ENCODE data around the gene HIRIP3. TPM values are rescaled to one million over a fixed set of nuclear protein-coding genes. Genes with fewer than 3 reads are reported as not detected.
A peak's percentile ranks its signal among the peaks of the same experiment; 100 is the strongest.

HIRIP3 gene
- total RNA-seq, 1 experiment from 2014 or later = 21.6 TPM

- peak; percentile 100 for DNase-seq (ENCODE audit: low read depth)
- in situ Hi-C loops (cut with HindIII; ENCODE audit: low pct_unique_long_range_greater_than_20kb, low sequenced_read_pairs) = no loop called here
Observed at GRCh38 chr16:29943846-29944799, 51.3 kb downstream of the HIRIP3 start.

Other genes starting within 250 kb of the HIRIP3 start
- gene C16orf54, start 249.6 kb downstream of the HIRIP3 start, total RNA-seq (2014; rRNA removed; shearing (Covaris generic); ENCODE audit: low replicate concordance) = not detected in 2 replicates
- gene ZG16, start 217.4 kb downstream of the HIRIP3 start, total RNA-seq (2014; rRNA removed; shearing (Covaris generic); ENCODE audit: low replicate concordance) = not detected in 2 replicates
- gene KIF22, start 204.9 kb downstream of the HIRIP3 start, total RNA-seq (2014; rRNA removed; shearing (Covaris generic); ENCODE audit: low replicate concordance) = 168 and 188 TPM in 2 replicates
- gene MAZ, start 189.1 kb downstream of the HIRIP3 start, total RNA-seq (2014; rRNA removed; shearing (Covaris generic); ENCODE audit: low replicate concordance) = 339 and 403 TPM in 2 replicates
- not detected in 2 replicates for gene PRRT2, start 183.4 kb downstream of the HIRIP3 start, total RNA-seq (2014; rRNA removed; shearing (Covaris generic); ENCODE audit: low replicate concordance)
- 117 and 122 TPM in 2 replicates for gene PAGR1, start 179.5 kb downstream of the HIRIP3 start, total RNA-seq (2014; rRNA removed; shearing (Covaris generic); ENCODE audit: low replicate concordance)
- gene MVP, start 175.2 kb downstream of the HIRIP3 start, total RNA-seq (2014; rRNA removed; shearing (Covaris generic); ENCODE audit: low replicate concordance) = 282 and 291 TPM in 2 replicates
- 92.6 and 130 TPM in 2 replicates for gene CDIPT, start 132.4 kb downstream of the HIRIP3 start, total RNA-seq (2014; rRNA removed; shearing (Covaris generic); ENCODE audit: low replicate concordance)
- gene SEZ6L2, start 96.1 kb downstream of the HIRIP3 start, total RNA-seq (2014; rRNA removed; shearing (Covaris generic); ENCODE audit: low replicate concordance) = 50.1 and 68.9 TPM in 2 replicates
- 53.6 and 71.5 TPM in 2 replicates for gene ASPHD1, start 95.1 kb downstream of the HIRIP3 start, total RNA-seq (2014; rRNA removed; shearing (Covaris generic); ENCODE audit: low replicate concordance)
- gene KCTD13, start 69.4 kb downstream of the HIRIP3 start, total RNA-seq (2014; rRNA removed; shearing (Covaris generic); ENCODE audit: low replicate concordance) = 9.8 and 29.1 TPM in 2 replicates
- 129 and 252 TPM in 2 replicates for gene TMEM219, start 33.5 kb downstream of the HIRIP3 start, total RNA-seq (2014; rRNA removed; shearing (Covaris generic); ENCODE audit: low replicate concordance)
- 57.0 and 75.8 TPM in 2 replicates for gene TAOK2, start 21.7 kb downstream of the HIRIP3 start, total RNA-seq (2014; rRNA removed; shearing (Covaris generic); ENCODE audit: low replicate concordance)
- gene INO80E, start 624 bp upstream of the HIRIP3 start, total RNA-seq (2014; rRNA removed; shearing (Covaris generic); ENCODE audit: low replicate concordance) = 131 and 229 TPM in 2 replicates
- gene DOC2A, start 15.4 kb upstream of the HIRIP3 start, total RNA-seq (2014; rRNA removed; shearing (Covaris generic); ENCODE audit: low replicate concordance) = 1.2 and 1.7 TPM in 2 replicates
- not detected in 2 replicates for gene C16orf92, start 27.6 kb upstream of the HIRIP3 start, total RNA-seq (2014; rRNA removed; shearing (Covaris generic); ENCODE audit: low replicate concordance)
- 1.4 and 3.4 TPM in 2 replicates for gene TLCD3B, start 35.7 kb upstream of the HIRIP3 start, total RNA-seq (2014; rRNA removed; shearing (Covaris generic); ENCODE audit: low replicate concordance)
- gene ALDOA, start 70.1 kb upstream of the HIRIP3 start, total RNA-seq (2014; rRNA removed; shearing (Covaris generic); ENCODE audit: low replicate concordance) = 1,849 and 1,917 TPM in 2 replicates
- gene PPP4C, start 80.4 kb upstream of the HIRIP3 start, total RNA-seq (2014; rRNA removed; shearing (Covaris generic); ENCODE audit: low replicate concordance) = 228 and 297 TPM in 2 replicates
- 0.24 TPM in 1 of 2 replicates, not detected in the other for gene TBX6, start 96.3 kb upstream of the HIRIP3 start, total RNA-seq (2014; rRNA removed; shearing (Covaris generic); ENCODE audit: low replicate concordance)
- 6.3 and 10.5 TPM in 2 replicates for gene YPEL3, start 100.6 kb upstream of the HIRIP3 start, total RNA-seq (2014; rRNA removed; shearing (Covaris generic); ENCODE audit: low replicate concordance)
- gene GDPD3, start 117.9 kb upstream of the HIRIP3 start, total RNA-seq (2014; rRNA removed; shearing (Covaris generic); ENCODE audit: low replicate concordance) = not detected in 2 replicates
- gene MAPK3, start 127.6 kb upstream of the HIRIP3 start, total RNA-seq (2014; rRNA removed; shearing (Covaris generic); ENCODE audit: low replicate concordance) = 36.2 and 81.1 TPM in 2 replicates
- gene CORO1A, start 188.0 kb upstream of the HIRIP3 start, total RNA-seq (2014; rRNA removed; shearing (Covaris generic); ENCODE audit: low replicate concordance) = 0.41 and 2.3 TPM in 2 replicates
- gene BOLA2B, start 198.0 kb upstream of the HIRIP3 start, total RNA-seq (2014; rRNA removed; shearing (Covaris generic); ENCODE audit: low replicate concordance) = 234 and 384 TPM in 2 replicates
- gene SLX1A, start 198.3 kb upstream of the HIRIP3 start, total RNA-seq (2014; rRNA removed; shearing (Covaris generic); ENCODE audit: low replicate concordance) = 9.5 and 53.4 TPM in 2 replicates
- 9.4 TPM in 1 of 2 replicates, not detected in the other for gene SULT1A3, start 203.6 kb upstream of the HIRIP3 start, total RNA-seq (2014; rRNA removed; shearing (Covaris generic); ENCODE audit: low replicate concordance)

Measured in Caki2 (cell line).